Naive thymus-derived CD4-positive, alpha-beta T cell (primary cell): ENCODE measurements around the gene ZBTB46. TPM values are rescaled to one million over a fixed set of nuclear protein-coding genes. Genes with fewer than 3 reads are reported as not detected.

ENCODE experiments used
- ATAC-seq: fragments of 150-1000 bp; cut with Tn5 transposase; 2 replicates; pipeline ENCODE4 v1.10.0; 2021; ENCODE audit warnings: mild to moderate bottlenecking, moderate library complexity
- CTCF ChIA-PET: fragments of 350-600 bp; sonication (Branson Sonifier 250); formaldehyde crosslinking; loops from one replicate; lab custom pipeline; 2021; ENCODE audit warnings: antibody characterized with exemption; lab: Charles Lee
- POLR2A ChIA-PET: fragments of 350-600 bp; sonication (Branson Sonifier 250); formaldehyde crosslinking; loops from one replicate; lab custom pipeline; 2021; ENCODE audit warnings: antibody characterized with exemption, inconsistent platforms; lab: Charles Lee
- DNase-seq, 9 donors: peaks; one replicate each; pipeline versions ENCODE4 v3.0.0 to v3.0.0-alpha.2; 2020 to 2022; ENCODE audit warnings: mixed read lengths in 1 of 9
- H3K27ac ChIP-seq: one replicate; pipeline ENCODE4 v1.7.0; 2013; ENCODE audit warnings: mild to moderate bottlenecking, low read depth, low read length, moderate library complexity
- H3K27me3 ChIP-seq, 2 donors: one replicate each; pipeline ENCODE4 v1.7.0; 2013; ENCODE audit warnings: low read length in 2 of 2, mild to moderate bottlenecking in 2 of 2, moderate library complexity in 2 of 2; ENCODE audit not compliant: control insufficient read depth in 2 of 2, insufficient read depth in 2 of 2
- H3K36me3 ChIP-seq, 3 experiments: 1 replicate in 2 of 3; 2 replicates in 1 of 3; pipeline ENCODE4 v1.7.0; 2013; ENCODE audit warnings: low read length in 3 of 3, mild to moderate bottlenecking in 3 of 3, moderate library complexity in 1 of 3; ENCODE audit not compliant: insufficient read depth in 3 of 3, control insufficient read depth in 2 of 3
- H3K4me1 ChIP-seq, 2 donors: one replicate each; pipeline ENCODE4 v1.7.0; 2013; ENCODE audit warnings: low read length in 2 of 2, mild to moderate bottlenecking in 2 of 2, moderate library complexity in 1 of 2; ENCODE audit not compliant: control insufficient read depth in 2 of 2, insufficient read depth in 2 of 2
- H3K4me3 ChIP-seq: 2 replicates; pipeline ENCODE4 v1.7.0; 2013; ENCODE audit warnings: mild to moderate bottlenecking, low read length
- H3K9me3 ChIP-seq, 3 experiments: 1 replicate in 2 of 3; 2 replicates in 1 of 3; pipeline ENCODE4 v1.7.0; 2013; ENCODE audit warnings: low read length in 3 of 3; ENCODE audit not compliant: control insufficient read depth in 2 of 3
- H3K27ac Mint-ChIP-seq, 9 donors: one replicate each; pipeline ENCODE4 v1.8.0; 2020 to 2022; ENCODE audit warnings: mixed read lengths in 9 of 9, mild to moderate bottlenecking in 8 of 9, moderate library complexity in 5 of 9, inconsistent platforms in 2 of 9
- H3K27me3 Mint-ChIP-seq, 5 donors: one replicate each; pipeline ENCODE4 v1.8.0; 2021 to 2022; ENCODE audit warnings: mixed read lengths in 5 of 5, mild to moderate bottlenecking in 1 of 5
- H3K36me3 Mint-ChIP-seq, 5 donors: one replicate each; pipeline ENCODE4 v1.8.0; 2020 to 2022; ENCODE audit warnings: mixed read lengths in 5 of 5, mild to moderate bottlenecking in 3 of 5, inconsistent platforms in 1 of 5
- H3K4me1 Mint-ChIP-seq, 7 donors: one replicate each; pipeline ENCODE4 v1.8.0; 2020 to 2022; ENCODE audit warnings: mixed read lengths in 7 of 7, mild to moderate bottlenecking in 3 of 7, inconsistent platforms in 1 of 7
- H3K4me3 Mint-ChIP-seq, 10 donors: one replicate each; pipeline ENCODE4 v1.8.0; 2020 to 2022; ENCODE audit warnings: mild to moderate bottlenecking in 10 of 10, mixed read lengths in 10 of 10, moderate library complexity in 6 of 10, inconsistent platforms in 2 of 10
- H3K9me3 Mint-ChIP-seq, 11 donors: one replicate each; pipeline ENCODE4 v1.8.0; 2020 to 2022; ENCODE audit warnings: mixed read lengths in 11 of 11, mild to moderate bottlenecking in 4 of 11, inconsistent platforms in 1 of 11, moderate library complexity in 1 of 11
- intact Hi-C, 2 donors: fragments of 100-400 bp; cut with micrococcal nuclease; formaldehyde crosslinking; loops; one replicate each; pipeline ENCODE4 v1.15.1; 2023
- polyA plus RNA-seq, 2 donors: library from polyadenylated mRNA; unstranded; fragments of 300-500 nt; fragmentation: Illumina TruSeq; gene quantifications; one replicate each; pipeline ENCODE4 v1.2.3, GENCODE V29; 2021
- total RNA-seq, 6 experiments: library from RNA in 5 of 6; stranded (reverse) in 5 of 6; gene quantifications; 1 replicate in 5 of 6; 2 replicates in 1 of 6; pipeline ENCODE4 v1.2.3 and lab custom pipeline; 2021 to 2026

ZBTB46 gene
- total and polyA plus RNA-seq, 7 experiments from 2014 or later, result 0.03 to 1.7 (median 0.07) TPM; not detected in 1

DNA sequence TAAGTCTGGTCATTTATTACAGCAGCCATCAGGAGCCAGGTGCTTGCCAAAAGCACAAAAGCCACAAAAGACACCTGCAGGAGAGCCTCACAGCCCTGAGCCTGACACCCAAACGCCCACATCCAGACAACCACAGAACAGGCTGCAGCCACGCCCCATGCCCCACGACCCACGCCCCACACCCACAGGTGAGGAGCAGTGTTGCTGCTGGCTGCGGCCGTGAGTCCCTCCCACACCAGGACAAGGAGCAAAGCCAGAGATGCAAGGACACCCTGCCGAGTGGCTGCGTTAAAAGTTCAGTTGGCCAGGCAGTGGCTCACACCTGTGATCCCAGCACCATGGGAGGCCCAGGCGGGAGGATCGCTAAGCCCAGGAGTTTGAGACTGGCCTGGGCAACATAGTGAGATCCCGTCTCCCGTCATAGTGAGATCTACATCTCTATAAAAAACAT, 48.5 kb downstream of the ZBTB46 start:
- Histone ChIP-seq H3K36me3 (no peaks in the 10 kb centered on the region), H3K27ac (no peak overlapping the region), H3K4me1 (peaks cover 8 to 9% of the 10 kb centered on the region in 2 donors), H3K27me3 (no peaks in the 10 kb centered on the region), H3K4me3 (no peak overlapping the region), H3K9me3 (no peaks in the 10 kb centered on the region)
- Mint-ChIP-seq H3K4me3 (peak overlapping the region in 6 of 10 donors; percentile 16 to 78 (median 54)), H3K9me3 (no peaks in the 10 kb centered on the region), H3K27me3 (no peaks in the 10 kb centered on the region), H3K36me3 (no peaks in the 10 kb centered on the region), H3K4me1 (peaks cover 9 to 24% (median 18%) of the 10 kb centered on the region in 7 donors), H3K27ac (peak overlapping the region in 4 of 9 donors; percentile 55 to 92 (median 64))
- DNase-seq (peak in 2 of 9 donors; percentile 15 to 27), ATAC-seq (peak; percentile 29)
- POLR2A ChIA-PET, result no interaction called here
- intact Hi-C loops, result loop anchor here in 1 of 2 donors (1.0 kb wide), 4 partner anchors 46 to 244 kb away; partner anchors contain the start of genes ARFRP1 and LIME1
- CTCF ChIA-PET, result interaction anchor here (1.8 kb wide), 1 partner anchor 82 kb away, joined by 4 read pairs; the partner anchor contains the start of gene TPD52L2

DNA sequence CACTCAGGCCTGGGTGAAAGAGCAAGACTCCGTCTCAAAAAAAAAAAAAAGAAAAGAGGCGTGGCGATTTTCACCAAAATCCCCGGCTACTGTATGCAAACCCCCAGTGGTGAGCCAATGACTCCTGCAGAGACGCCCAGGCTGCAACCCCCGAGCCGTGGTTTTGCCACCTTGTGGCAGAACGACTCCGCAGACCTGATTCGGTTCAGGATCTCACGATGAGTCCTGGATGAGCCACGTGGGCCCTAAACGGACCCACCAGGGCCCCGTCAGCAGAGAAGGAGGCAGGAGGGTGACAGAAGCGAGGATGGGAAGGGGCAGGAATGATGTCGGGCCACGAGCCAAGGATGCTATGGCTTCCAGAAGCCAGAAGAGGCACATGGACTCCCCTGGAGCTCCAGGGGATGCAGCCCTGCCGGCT, 49.0 kb downstream of the ZBTB46 start:
- Mint-ChIP-seq H3K9me3 (no peaks in the 10 kb centered on the region), H3K4me1 (peaks cover 9 to 24% (median 18%) of the 10 kb centered on the region in 7 donors), H3K4me3 (peak overlapping the region in 8 of 10 donors; percentile 31 to 78 (median 48)), H3K27ac (peak overlapping the region in 6 of 9 donors; percentile 55 to 92 (median 64)), H3K36me3 (no peaks in the 10 kb centered on the region), H3K27me3 (no peaks in the 10 kb centered on the region)
- DNase-seq (peak in 6 of 9 donors; percentile 60 to 74 (median 64)), ATAC-seq (peak; percentile 95)
- POLR2A ChIA-PET, result interaction anchor here (0.6 kb wide), 1 partner anchor 187 kb away, joined by 3 read pairs; no protein-coding TSS in a partner anchor
- Histone ChIP-seq H3K36me3 (no peaks in the 10 kb centered on the region), H3K27ac (no peak overlapping the region), H3K4me1 (peaks cover 8 to 9% of the 10 kb centered on the region in 2 donors), H3K9me3 (no peaks in the 10 kb centered on the region), H3K27me3 (no peaks in the 10 kb centered on the region), H3K4me3 (no peak overlapping the region)
- intact Hi-C loops, result loop anchor here in 1 of 2 donors (1.0 kb wide), 4 partner anchors 46 to 244 kb away; partner anchors contain the start of genes ARFRP1 and LIME1
- CTCF ChIA-PET, result interaction anchor here (0.6 to 1.8 kb wide), 4 partner anchors 15 to 454 kb away, joined by 3 to 11 read pairs (median 5); partner anchors contain the start of gene TPD52L2

DNA sequence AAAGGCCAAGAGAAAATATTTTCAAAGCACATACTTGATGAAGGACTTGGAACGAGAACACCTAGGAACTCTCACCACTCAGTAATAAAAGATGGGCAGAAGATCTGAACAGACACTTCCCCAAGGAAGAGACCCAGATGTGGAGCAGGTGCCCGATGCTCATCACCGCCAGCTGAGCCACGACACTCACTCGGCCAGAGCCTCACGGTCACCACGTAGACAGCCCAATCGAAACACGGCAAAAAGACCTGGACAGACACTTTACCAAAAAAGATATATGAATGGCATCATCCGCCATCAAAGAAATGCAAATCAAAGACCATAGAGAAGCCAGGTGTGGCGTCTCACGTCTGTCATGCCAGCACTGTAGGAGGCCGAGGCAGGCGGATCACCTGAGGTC, 49.9 kb downstream of the ZBTB46 start:
- Histone ChIP-seq H3K27me3 (no peaks in the 10 kb centered on the region), H3K36me3 (no peaks in the 10 kb centered on the region), H3K4me1 (peaks cover 8 to 9% of the 10 kb centered on the region in 2 donors), H3K27ac (no peak overlapping the region), H3K4me3 (no peak overlapping the region), H3K9me3 (no peaks in the 10 kb centered on the region)
- Mint-ChIP-seq H3K4me1 (peaks cover 9 to 20% (median 17%) of the 10 kb centered on the region in 7 donors), H3K4me3 (peak overlapping the region in 6 of 10 donors; percentile 7 to 74 (median 54)), H3K36me3 (no peaks in the 10 kb centered on the region), H3K9me3 (no peaks in the 10 kb centered on the region), H3K27me3 (no peaks in the 10 kb centered on the region), H3K27ac (peak overlapping the region in 2 of 9 donors; percentile 49 to 67)
- no peak for ATAC-seq
- intact Hi-C loops, result no loop called here
- ChIA-PET CTCF (interaction anchor here (0.6 kb wide), 1 partner anchor 453 kb away, joined by 11 read pairs; no protein-coding TSS in a partner anchor), POLR2A (no interaction called here)
- no peak for DNase-seq

DNA sequence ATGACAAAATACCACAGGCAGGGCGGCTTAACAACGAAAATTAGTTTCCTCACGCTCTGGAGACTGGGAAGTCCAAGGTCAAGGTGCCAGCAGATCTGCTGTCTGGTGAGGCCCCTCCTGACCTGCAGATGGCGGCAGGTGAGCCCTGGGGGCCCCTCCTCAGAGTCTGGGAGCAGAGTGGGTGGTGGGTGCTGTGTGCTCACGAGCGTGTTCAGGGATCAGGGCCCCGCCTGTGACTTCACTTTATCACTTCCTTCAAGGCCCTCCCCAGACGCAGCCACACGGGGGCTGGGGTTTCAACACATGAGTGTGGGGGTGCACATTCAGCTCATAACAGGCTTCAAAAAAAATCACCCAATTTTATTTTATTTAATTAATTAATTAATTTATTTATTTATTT, 52.2 kb downstream of the ZBTB46 start:
- Histone ChIP-seq H3K4me3 (no peak overlapping the region), H3K27ac (no peak overlapping the region), H3K27me3 (no peaks in the 10 kb centered on the region), H3K4me1 (peaks cover 8 to 9% of the 10 kb centered on the region in 2 donors), H3K9me3 (no peaks in the 10 kb centered on the region), H3K36me3 (no peaks in the 10 kb centered on the region)
- DNase-seq, result no peak
- H3K36me3 Mint-ChIP-seq, result peaks cover 0 to 1% (median 0%) of the 10 kb centered on the region in 5 donors
- no peak for ATAC-seq
- H3K4me1 Mint-ChIP-seq, result peaks cover 9 to 23% (median 20%) of the 10 kb centered on the region in 7 donors
- H3K27me3 Mint-ChIP-seq, result peaks cover 0 to 2% (median 0%) of the 10 kb centered on the region in 5 donors
- H3K27ac Mint-ChIP-seq, result no peak overlapping the region
- no peaks in the 10 kb centered on the region for H3K9me3 Mint-ChIP-seq
- CTCF ChIA-PET, result interaction anchor here (0.6 kb wide), 1 partner anchor 145 kb away, joined by 3 read pairs; no protein-coding TSS in a partner anchor
- intact Hi-C loops, result no loop called here
- no peak overlapping the region for H3K4me3 Mint-ChIP-seq
- POLR2A ChIA-PET, result no interaction called here

DNA sequence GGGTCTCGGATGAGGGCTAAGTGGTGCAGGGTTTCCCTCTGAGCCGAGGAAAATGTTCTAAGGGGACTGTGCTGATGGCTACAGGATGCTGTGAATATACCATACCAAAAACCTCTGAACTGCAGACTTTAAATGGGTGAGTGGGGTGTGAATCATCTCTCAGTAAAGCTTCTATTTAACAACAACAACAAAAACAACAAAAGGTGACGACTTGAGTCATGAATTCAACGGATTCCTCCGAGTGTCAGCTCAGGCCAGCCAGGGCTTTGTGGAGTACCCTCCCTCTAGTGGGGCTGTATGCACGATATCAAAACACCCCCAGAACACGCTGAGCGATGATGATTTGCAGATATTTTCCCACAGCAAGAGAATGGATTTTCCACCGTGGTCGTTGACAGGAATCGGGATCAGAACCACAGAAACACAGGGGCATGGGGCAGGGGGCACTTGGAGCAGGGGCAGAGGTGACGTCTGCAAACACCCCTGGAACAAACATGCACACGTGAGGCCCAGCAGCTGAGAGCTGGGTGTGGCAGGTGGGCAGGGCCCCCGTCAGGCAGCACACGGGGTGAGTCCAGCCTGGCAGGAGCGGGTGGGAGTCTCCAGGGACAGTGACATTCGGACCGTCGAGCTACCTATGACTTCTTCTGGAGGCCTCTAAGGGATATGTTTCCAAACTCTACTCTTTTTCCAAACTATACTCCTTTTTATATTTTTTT, 52.9 kb downstream of the ZBTB46 start:
- DNase-seq, result no peak
- ATAC-seq, result no peak
- CTCF ChIA-PET, result interaction anchor here (0.6 to 1.1 kb wide), 2 partner anchors 8 to 144 kb away, joined by 3 read pairs; no protein-coding TSS in a partner anchor
- H3K36me3 ChIP-seq, result no peaks in the 10 kb centered on the region
- Mint-ChIP-seq H3K36me3 (peaks cover 0 to 1% (median 0%) of the 10 kb centered on the region in 5 donors), H3K27me3 (peaks cover 0 to 2% (median 0%) of the 10 kb centered on the region in 5 donors), H3K9me3 (no peaks in the 10 kb centered on the region), H3K27ac (peak overlapping the region in 1 of 9 donors; percentile 45), H3K4me3 (no peak overlapping the region), H3K4me1 (peaks cover 9 to 23% (median 20%) of the 10 kb centered on the region in 7 donors)
- peaks cover 8 to 9% of the 10 kb centered on the region in 2 donors for H3K4me1 ChIP-seq
- H3K4me3 ChIP-seq, result no peak overlapping the region
- H3K27me3 ChIP-seq, result no peaks in the 10 kb centered on the region
- no peak overlapping the region for H3K27ac ChIP-seq
- intact Hi-C loops, result no loop called here
- POLR2A ChIA-PET, result interaction anchor here (0.8 kb wide), 1 partner anchor 71 kb away, joined by 3 read pairs; no protein-coding TSS in a partner anchor
- H3K9me3 ChIP-seq, result no peaks in the 10 kb centered on the region

DNA sequence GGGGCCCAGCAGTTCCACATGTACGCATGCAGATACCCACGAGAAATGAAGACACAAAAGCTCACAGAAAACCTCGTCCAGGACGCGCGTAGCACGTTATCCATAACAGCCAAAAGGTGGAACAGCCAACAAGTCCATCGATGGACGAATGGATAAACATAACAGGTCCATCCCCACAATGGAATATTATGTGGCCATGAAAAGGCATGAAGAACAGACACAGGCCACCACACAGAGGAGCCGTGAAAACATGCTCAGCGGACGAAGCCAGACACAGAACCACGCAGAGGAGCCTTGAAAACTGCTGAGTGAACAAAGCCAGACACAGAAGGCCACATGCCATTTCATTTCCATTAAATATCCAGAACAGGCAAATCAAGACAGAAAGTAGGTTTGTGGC, 53.5 kb downstream of the ZBTB46 start:
- peaks cover 7 to 8% of the 10 kb centered on the region in 2 donors for H3K4me1 ChIP-seq
- H3K27me3 Mint-ChIP-seq, result peaks cover 0 to 2% (median 0%) of the 10 kb centered on the region in 5 donors
- H3K9me3 Mint-ChIP-seq, result no peaks in the 10 kb centered on the region
- no peak for ATAC-seq
- peaks cover 8 to 21% (median 18%) of the 10 kb centered on the region in 7 donors for H3K4me1 Mint-ChIP-seq
- peaks cover 0 to 1% (median 0%) of the 10 kb centered on the region in 5 donors for H3K36me3 Mint-ChIP-seq
- no peaks in the 10 kb centered on the region for H3K27me3 ChIP-seq
- no peak for DNase-seq
- no peak overlapping the region for H3K4me3 Mint-ChIP-seq
- CTCF ChIA-PET, result interaction anchor here (1.1 kb wide), 1 partner anchor 9 kb away, joined by 3 read pairs; no protein-coding TSS in a partner anchor
- H3K27ac Mint-ChIP-seq, result peak overlapping the region in 1 of 9 donors; percentile 51
- no peaks in the 10 kb centered on the region for H3K36me3 ChIP-seq
- H3K27ac ChIP-seq, result no peak overlapping the region
- H3K9me3 ChIP-seq, result no peaks in the 10 kb centered on the region
- POLR2A ChIA-PET, result interaction anchor here (0.8 kb wide), 1 partner anchor 70 kb away, joined by 3 read pairs; no protein-coding TSS in a partner anchor
- no peak overlapping the region for H3K4me3 ChIP-seq
- intact Hi-C loops, result no loop called here
